Colon (tissue), 2 donors: ENCODE measurements around the gene ARID1A.
"Not testable (repeated sequence)": the region's sequence is repeated elsewhere in the genome, so short reads cannot be mapped to it uniquely, and the experiment has no call there.

Source experiments
- FAIRE-seq: peaks from 2 replicates; lab custom pipeline; 2012; peaks lifted over from hg19 to GRCh38; lab: Jason Lieb, UNC
- donor health status: control.
- donor health status: control.

The ARID1A gene

DNA sequence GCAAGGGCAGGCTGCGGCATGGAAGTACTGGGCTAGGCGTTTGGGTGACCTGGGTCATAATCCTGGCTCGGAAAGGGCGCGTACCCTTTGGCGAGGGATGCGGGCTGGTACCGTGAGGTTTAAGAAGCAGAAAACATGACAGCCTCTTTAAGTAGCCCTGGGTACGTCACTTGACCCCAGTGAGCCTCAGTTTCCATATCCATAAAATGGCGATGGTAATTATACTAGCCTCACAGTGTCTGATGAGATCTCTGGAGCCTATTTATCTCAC is 92.6 kb downstream of the ARID1A start:
- no peak for FAIRE-seq

GRCh38 chr1:26788836-26789611 is 93.2 kb downstream of the ARID1A start:
- no peak for FAIRE-seq

- no peak for FAIRE-seq
Observed at GRCh38 chr1:26789612-26789865, 93.7 kb downstream of the ARID1A start.

DNA sequence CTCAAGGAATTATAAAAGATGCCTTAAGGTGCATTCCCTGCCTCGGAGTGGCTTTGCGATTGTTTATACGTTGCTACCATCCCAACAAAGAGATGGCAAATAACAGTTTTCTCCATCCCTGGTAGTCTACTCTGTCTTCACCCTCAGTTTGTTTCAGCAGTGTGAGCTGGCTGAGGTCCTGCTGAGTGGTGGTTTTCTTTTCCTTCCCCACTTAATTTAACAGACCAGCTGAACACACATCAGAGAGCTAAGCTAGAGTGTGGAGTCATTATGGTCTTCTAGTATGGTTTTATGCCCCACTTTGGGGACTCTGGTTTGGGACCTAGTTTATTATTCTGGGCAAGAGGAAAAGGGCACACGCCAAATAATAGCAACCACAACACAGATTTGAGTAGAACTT is 94.1 kb downstream of the ARID1A start:
- no peak for FAIRE-seq

GRCh38 chr1:26790551-26790953 is 94.7 kb downstream of the ARID1A start:
- no peak for FAIRE-seq

DNA sequence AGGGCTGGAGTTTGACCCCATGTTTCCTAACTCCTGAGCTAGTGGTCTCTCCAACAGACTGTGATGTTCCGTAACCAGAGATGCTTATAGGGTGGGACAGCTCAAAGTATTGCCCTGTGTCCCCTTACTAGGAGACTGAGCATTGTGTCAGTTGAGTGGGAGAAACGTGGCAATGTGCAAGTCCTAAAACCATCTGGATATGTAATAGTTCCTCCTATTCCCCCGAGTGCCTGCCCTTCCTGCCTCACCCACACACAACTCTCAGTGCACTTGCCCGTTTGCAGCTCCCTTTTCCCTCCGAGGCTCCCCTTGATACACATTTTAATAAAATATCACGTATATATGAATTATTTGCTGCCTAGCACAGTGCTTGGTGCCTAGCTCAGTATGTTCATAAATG is 95.3 kb downstream of the ARID1A start:
- no peak for FAIRE-seq

GRCh38 chr1:26791626-26792025 is 95.8 kb downstream of the ARID1A start:
- FAIRE-seq: no peak

GRCh38 chr1:26792924-26793323 is 97.1 kb downstream of the ARID1A start:
- FAIRE-seq: no peak

DNA sequence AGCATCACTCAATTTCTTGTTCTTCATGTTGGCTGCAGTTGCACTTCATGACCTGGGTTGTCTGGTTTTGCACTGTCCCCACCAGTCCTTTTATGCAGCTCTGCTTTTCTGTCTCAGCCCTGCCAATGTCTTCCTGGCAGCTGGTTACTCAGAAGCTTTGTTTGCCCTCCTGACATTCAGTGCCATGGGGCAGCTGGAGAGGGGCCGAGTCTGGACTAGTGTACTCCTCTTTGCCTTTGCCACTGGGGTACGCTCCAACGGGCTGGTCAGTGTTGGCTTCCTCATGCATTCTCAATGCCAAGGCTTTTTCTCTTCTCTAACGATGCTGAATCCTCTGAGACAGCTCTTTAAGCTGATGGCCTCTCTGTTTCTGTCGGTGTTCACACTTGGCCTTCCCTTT is 98.6 kb downstream of the ARID1A start:
- no peak for FAIRE-seq

DNA sequence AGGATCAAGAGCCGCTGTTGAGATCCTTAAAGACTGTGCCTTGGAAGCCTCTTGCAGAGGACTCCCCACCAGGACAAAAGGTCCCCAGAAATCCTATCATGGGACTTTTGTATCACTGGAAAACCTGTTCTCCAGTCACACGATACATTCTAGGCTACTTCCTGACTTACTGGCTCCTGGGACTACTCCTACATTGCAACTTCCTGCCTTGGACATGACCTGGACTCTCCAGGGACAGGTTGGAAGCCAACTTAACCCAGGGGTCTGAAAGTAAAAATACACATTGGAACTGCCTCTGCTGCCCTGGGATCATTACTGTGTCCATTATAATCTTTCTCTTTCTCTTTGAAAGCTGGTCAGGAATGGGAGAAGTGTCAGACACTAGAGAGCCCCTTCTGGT is 101.8 kb downstream of the ARID1A start:
- FAIRE-seq: no peak

GRCh38 chr1:26799479-26800142 is 103.8 kb downstream of the ARID1A start:
- FAIRE-seq: no peak

DNA sequence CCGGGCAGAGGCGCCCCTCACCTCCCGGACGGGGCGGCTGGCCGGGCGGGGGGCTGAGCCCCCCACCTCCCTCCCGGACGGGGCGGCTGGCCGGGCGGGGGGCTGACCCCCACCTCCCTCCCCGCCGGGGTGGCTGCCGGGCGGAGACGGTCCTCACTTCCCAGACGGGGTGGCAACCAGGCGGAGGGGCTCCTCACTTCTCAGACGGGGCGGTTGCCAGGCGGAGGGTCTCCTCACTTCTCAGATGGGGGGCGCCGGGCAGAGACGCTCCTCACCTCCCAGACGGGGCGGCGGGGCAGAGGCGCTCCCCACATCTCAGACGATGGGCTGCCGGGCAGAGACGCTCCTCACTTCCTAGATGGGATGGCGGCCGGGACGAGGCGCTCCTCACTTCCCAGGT is 108.1 kb downstream of the ARID1A start:
- not testable (repeated sequence) for FAIRE-seq

- FAIRE-seq: not testable (repeated sequence)
Observed at GRCh38 chr1:26810105-26810504, 114.3 kb downstream of the ARID1A start.

GRCh38 chr1:26811057-26811456 is 115.2 kb downstream of the ARID1A start:
- no peak for FAIRE-seq

- no peak for FAIRE-seq
Observed at GRCh38 chr1:26811708-26812107, 115.9 kb downstream of the ARID1A start.

DNA sequence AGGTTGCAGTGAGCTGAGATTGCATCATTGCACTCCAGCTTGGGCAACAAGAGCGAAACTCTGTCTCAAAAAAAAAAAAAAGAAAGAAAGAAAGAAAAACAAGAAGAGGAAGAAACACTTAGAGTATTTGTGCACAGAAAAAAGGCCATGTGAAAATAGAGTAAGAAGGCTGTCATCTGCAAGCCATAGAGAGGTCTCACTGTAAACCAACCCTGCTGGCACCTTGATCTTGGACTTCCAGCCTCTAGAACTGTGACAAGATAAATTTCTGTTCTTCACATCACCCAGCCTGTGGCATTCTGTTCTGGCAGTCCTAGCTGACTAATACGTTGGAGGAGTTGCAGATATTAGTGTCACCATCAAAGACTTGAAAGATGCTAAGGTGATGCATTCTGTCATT is 118.6 kb downstream of the ARID1A start:
- no peak for FAIRE-seq

DNA sequence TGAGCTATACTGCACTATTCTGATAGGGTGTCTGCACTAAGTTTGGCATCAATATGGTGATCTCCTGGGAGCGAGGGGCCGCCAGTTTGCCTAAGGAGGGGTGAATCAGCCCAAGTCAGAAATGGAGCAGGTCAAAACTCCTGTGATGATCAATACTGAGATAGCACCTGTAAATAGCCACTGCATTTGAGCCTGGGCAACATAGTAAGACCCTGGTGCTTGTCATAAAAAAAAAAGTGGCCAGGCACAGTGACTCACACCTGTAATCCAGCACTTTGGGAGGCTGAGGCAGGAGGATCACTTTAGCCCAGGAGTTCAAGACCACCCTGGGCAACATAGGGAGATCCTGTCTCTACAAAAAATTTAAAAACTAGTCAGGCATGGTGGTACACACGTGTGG is 119.1 kb downstream of the ARID1A start:
- no peak for FAIRE-seq

DNA sequence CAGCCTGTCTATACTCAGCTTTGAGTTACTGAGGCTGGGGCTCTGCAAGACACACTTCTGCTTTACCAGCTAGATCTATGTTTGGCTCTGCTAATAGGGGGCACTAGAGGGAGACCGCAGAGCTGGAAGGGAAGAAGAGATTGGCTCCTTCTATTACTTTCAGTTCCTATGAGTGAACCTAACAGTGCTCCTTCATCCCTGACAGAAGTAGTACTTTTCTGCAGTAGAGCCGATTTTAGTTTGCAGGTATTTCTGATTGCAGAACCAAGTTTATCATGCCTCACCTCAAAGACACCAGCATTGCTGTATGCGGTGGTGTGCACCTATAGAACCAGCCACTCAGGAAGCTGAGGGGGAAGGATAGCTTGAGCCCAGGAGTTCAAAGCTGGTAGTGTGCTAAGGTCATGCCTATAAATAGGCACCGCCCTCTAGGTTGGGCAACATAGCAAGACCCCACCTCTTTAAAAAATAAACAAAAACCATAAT is 125.0 kb downstream of the ARID1A start:
- FAIRE-seq: no peak

GRCh38 chr1:26822737-26823395 is 127.1 kb downstream of the ARID1A start:
- FAIRE-seq: no peak

DNA sequence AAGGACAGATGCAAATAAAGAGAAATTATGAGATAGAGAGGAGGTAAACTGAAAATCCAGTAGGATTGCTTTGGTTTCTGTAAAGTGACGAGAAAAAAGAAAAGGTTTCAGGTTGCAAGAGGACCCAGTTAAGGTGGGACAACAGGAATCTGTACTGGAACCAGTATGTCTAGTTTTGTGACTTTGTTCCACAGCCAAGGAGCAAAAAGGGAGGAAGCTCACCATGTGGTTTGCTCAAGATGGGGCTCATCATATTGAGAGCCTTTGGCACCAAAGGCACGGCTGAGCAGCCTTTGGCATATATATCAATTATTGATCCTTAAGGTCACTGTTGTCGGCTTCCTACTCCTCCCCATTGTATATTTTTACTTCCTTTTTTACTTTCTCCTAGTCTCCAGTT is 128.9 kb downstream of the ARID1A start:
- no peak for FAIRE-seq

DNA sequence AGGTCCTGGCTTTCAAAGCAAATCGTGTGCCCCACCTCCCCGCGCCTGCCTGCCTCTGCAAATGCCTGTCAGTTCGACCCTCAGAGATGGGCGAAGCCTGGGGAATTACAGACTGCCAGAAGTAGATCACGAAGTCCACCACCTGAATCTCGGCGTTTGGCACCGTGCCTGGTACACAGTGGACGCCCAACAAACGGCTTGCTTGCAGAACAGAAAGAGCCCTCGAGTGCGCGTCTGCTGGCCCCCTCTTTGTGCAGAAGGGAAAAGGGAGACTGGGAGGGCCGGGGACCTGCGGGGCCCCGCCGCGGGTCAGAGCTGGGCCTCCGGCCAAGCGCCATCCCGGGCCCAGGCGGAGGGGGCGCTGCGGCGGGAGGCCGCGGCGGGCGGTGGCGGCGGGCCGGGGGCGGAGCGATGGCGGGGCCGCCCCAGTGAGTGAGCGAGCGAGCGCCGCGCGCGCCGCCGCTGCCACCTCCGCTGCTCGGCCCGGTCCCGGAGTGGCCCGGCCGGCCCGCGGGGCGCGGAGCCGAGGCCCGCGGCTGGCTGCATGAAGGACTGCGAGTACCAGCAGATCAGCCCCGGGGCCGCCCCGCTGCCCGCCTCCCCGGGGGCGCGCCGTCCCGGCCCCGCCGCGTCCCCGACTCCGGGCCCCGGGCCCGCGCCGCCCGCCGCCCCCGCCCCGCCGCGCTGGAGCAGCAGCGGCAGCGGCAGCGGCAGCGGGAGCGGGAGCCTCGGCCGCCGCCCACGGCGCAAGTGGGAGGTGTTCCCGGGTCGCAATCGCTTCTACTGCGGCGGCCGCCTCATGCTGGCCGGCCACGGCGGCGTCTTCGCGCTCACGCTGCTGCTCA is 130.7 kb downstream of the ARID1A start, which contains the start of gene ZDHHC18:
Gene ZDHHC18, plus strand, starts transcription at position 428 of the 845 bp plus-strand sequence. Its CDS starts 117 bp downstream, at position 545.
- no peak for FAIRE-seq

DNA sequence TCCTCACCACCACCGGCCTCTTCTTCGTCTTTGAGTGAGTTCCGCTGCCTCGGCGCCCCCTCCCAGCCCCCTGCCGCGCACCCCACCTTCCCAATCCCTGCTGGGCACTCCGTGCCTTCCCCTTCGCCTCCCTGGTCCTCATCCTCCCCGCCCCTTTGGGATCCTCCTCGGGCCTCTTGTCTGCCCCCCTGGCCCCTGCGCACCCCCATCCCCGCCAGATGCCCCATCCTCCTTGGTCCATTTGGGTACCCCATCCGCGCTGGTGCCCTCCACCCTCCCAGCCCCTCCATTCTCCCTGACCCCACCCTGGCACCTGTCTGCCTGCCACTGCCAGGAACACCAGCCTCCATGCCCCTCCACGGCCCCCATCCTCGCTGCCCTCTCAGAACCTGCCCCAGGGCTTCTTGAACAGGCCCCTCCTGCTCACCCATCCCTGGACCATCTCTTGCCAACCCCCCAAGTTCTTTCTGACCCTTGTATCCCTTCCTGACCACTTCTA is 131.3 kb downstream of the ARID1A start:
- FAIRE-seq: no peak
